Neutrophil (primary cell): Measurements from ENCODE around the gene GEN1.

Experiments used
- H3K27ac ChIP-seq: fragments of 200-600 bp; sonication (generic); 2 replicates; pipeline ENCODE4 v1.5.1; 2016; ENCODE audit warnings: mild to moderate bottlenecking, moderate library complexity
- H3K27me3 ChIP-seq: fragments of 200-600 bp; sonication (generic); 2 replicates; pipeline ENCODE4 v1.6.0; 2016; ENCODE audit warnings: mild to moderate bottlenecking
- H3K36me3 ChIP-seq: fragments of 200-600 bp; sonication (generic); 2 replicates; pipeline ENCODE4 v1.5.1; 2017
- H3K4me1 ChIP-seq, 2 experiments: fragments of 200-600 bp in 1 of 2; sonication (generic) in 1 of 2; 1 replicate in 1 of 2; 2 replicates in 1 of 2; pipeline versions ENCODE4 v1.5.1 to v1.6.1; 2013 to 2016; ENCODE audit warnings: low read depth in 1 of 2, low read length in 1 of 2, mild to moderate bottlenecking in 1 of 2, moderate library complexity in 1 of 2; ENCODE audit not compliant: control insufficient read depth in 1 of 2, insufficient read depth in 1 of 2
- H3K4me3 ChIP-seq, 2 experiments: fragments of 200-600 bp in 1 of 2; sonication (generic) in 1 of 2; 1 replicate in 1 of 2; 2 replicates in 1 of 2; pipeline ENCODE4 v1.5.1; 2013 to 2016; ENCODE audit warnings: low read depth in 1 of 2, low read length in 1 of 2, mild to moderate bottlenecking in 1 of 2, moderate library complexity in 1 of 2
- H3K9me3 ChIP-seq: fragments of 200-600 bp; sonication (generic); 2 replicates; pipeline ENCODE4 v1.5.1; 2016
- CTCF ChIP-seq: fragments of 200-600 bp; sonication (generic); IDR thresholded peaks from 2 replicates; pipeline ENCODE4 v1.5.1; 2016; ENCODE audit warnings: antibody characterized with exemption

Gene GEN1

GRCh38 chr2:17791121-17791816 is 37.3 kb downstream of the GEN1 start:
- Histone ChIP-seq H3K36me3 (no peaks in the 10 kb centered on the region), H3K27me3 (peaks cover 27% of the 10 kb centered on the region), H3K9me3 (no peaks in the 10 kb centered on the region), H3K27ac (no peak overlapping the region), H3K4me1 (no peaks in the 10 kb centered on the region), H3K4me3 (no peak overlapping the region)
- TF ChIP-seq CTCF = no peak

- no peaks in the 10 kb centered on the region for H3K9me3 ChIP-seq
- TF ChIP-seq CTCF = no peak
- H3K4me3 ChIP-seq = no peak overlapping the region
- no peaks in the 10 kb centered on the region for H3K36me3 ChIP-seq
- H3K27ac ChIP-seq = no peak overlapping the region
- peaks cover 27% of the 10 kb centered on the region for H3K27me3 ChIP-seq
- H3K4me1 ChIP-seq = no peaks in the 10 kb centered on the region
Observed at GRCh38 chr2:17791817-17792130, 37.8 kb downstream of the GEN1 start.

- Histone ChIP-seq H3K36me3 (no peaks in the 10 kb centered on the region), H3K27me3 (peaks cover 27% of the 10 kb centered on the region), H3K4me3 (no peak overlapping the region), H3K27ac (no peak overlapping the region), H3K9me3 (no peaks in the 10 kb centered on the region), H3K4me1 (no peaks in the 10 kb centered on the region)
- no peak for TF ChIP-seq CTCF
Observed at GRCh38 chr2:17792515-17792914, 38.6 kb downstream of the GEN1 start.

- Histone ChIP-seq H3K27ac (no peak overlapping the region), H3K27me3 (peaks cover 27% of the 10 kb centered on the region), H3K4me1 (no peaks in the 10 kb centered on the region), H3K9me3 (no peaks in the 10 kb centered on the region), H3K4me3 (no peak overlapping the region), H3K36me3 (no peaks in the 10 kb centered on the region)
- TF ChIP-seq CTCF = no peak
Observed at GRCh38 chr2:17793296-17793695, 39.4 kb downstream of the GEN1 start.

- Histone ChIP-seq H3K4me1 (no peaks in the 10 kb centered on the region), H3K4me3 (no peak overlapping the region), H3K9me3 (no peaks in the 10 kb centered on the region), H3K36me3 (no peaks in the 10 kb centered on the region), H3K27ac (no peak overlapping the region), H3K27me3 (peaks cover 27% of the 10 kb centered on the region)
- TF ChIP-seq CTCF = no peak
Observed at GRCh38 chr2:17793803-17794354, 39.9 kb downstream of the GEN1 start.
